Transverse colon (tissue), 3 donors: ENCODE data around the gene MARK2.

Source experiments
- CTCF ChIP-seq, 5 experiments: fragments of 200-600 bp in 3 of 5; fragments of 450-650 bp in 2 of 5; sonication (generic) in 3 of 5; IDR thresholded peaks; 1 replicate in 2 of 5; 2 replicates in 3 of 5; pipeline ENCODE4 v1.5.1; 2016 to 2017; ENCODE audit warnings: antibody characterized with exemption in 5 of 5, inconsistent platforms in 3 of 5, mild to moderate bottlenecking in 2 of 5, moderate library complexity in 1 of 5
- EP300 ChIP-seq: sonication (generic); formaldehyde crosslinking; IDR thresholded peaks from one replicate; pipeline ENCODE4 v1.6.1; 2017; ENCODE audit warnings: antibody characterized with exemption, low read depth
- POLR2A ChIP-seq: fragments of 450-650 bp; IDR thresholded peaks from one replicate; pipeline ENCODE4 v1.6.1; 2016; ENCODE audit warnings: antibody characterized with exemption, mild to moderate bottlenecking, moderate library complexity

GRCh38 chr11:63869171-63869591, 30.3 kb downstream of the MARK2 start:
- TF ChIP-seq CTCF (IDR thresholded peaks at IDR 0.05) (no peak), POLR2A (no peak), EP300 (no peak)
